Stimulated activated CD8-positive, alpha-beta memory T cell treated with anti-CD3 and anti-CD28 coated beads, Interleukin-12 subunit alpha, Interleukin-12 subunit beta, amount 100 ng/mL, for 24 hours (primary cell): ENCODE data around the gene SCAMP4.

Source experiments
- DNase-seq: peaks from one replicate; pipeline ENCODE4 v3.0.0-alpha.2; 2020; ENCODE audit errors: extremely low read depth

SCAMP4 gene

GRCh38 chr19:1957562-1958248, 52.5 kb downstream of the SCAMP4 start:
- DNase-seq, result no peak

DNA sequence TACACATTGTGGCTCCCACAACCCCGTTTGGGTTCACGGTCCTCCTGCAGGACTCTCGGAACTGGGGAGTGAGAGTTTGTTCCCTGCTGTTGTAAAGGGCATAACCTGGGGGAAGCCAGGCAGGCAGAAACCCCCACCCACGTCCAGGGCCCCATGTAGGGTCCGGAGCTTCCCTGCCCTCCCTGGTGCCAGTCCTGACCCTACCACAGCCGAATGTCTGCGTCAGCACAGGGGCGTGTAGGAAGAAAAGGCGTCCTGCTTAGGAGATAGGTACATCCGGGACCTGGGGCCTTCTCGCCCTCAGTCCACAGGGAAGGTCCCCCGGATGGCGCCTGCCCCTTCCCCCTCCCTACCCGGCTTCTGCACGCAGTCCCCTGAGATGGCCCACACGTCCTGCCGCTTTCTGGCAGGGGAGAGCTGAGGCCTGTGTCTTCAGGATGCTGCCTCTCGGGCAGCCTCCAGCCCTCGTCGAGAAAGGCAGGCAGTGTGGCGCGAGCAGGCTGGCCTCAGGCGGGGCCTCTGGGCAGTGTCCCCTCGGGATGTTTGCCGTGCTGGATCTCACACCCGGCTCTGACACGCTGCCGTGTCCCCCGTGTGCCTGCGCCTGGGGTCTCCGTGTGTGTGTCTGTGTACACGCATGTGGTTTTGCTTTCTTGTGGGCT, 54.9 kb downstream of the SCAMP4 start:
- no peak for DNase-seq

DNA sequence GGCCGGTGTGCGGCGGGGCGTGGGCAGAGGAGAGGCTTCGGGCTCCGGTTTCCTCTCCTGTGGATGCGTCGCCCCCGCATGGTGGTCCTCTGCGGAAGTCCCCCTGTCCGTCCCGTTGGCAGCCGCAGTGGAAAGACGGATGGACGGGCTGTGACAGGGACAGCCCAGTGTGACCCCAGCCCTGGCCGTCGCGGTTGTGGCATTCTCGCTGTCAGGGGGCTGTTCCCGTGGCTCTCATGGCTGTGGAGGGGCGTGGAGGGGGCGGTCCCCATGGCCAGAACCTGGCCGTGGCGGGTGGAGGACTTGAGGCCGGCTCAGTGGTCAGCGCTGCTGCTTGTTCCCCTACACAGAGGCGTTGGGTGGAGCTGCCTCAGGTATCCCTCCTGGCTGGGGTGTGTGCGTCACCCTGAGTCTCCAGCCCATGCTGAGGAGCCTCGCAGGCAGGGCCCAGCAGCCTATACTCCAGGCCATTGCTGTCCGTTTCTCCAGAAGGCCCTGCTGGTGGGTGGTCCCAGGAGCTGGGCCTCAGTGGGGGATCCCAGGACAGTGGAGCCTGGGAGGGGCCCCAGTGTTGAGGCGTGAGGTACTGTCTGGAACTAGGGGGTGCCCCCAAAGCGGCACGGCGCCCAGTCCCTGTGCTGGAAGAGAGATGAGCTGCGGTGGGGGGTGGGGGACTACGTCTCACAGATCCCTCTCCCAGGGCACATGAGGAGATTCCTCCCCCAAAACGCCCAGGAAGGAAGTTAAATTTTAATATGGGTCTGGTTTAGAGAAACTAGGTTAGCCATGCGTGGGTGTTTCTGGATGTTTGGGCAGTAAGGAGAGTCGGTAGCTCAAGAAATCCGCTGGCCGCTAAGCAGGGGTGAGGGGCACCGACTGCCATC, 56.0 kb downstream of the SCAMP4 start:
- no peak for DNase-seq

- DNase-seq, result no peak
Measured at GRCh38 chr19:1962674-1963073, 57.5 kb downstream of the SCAMP4 start.

DNA sequence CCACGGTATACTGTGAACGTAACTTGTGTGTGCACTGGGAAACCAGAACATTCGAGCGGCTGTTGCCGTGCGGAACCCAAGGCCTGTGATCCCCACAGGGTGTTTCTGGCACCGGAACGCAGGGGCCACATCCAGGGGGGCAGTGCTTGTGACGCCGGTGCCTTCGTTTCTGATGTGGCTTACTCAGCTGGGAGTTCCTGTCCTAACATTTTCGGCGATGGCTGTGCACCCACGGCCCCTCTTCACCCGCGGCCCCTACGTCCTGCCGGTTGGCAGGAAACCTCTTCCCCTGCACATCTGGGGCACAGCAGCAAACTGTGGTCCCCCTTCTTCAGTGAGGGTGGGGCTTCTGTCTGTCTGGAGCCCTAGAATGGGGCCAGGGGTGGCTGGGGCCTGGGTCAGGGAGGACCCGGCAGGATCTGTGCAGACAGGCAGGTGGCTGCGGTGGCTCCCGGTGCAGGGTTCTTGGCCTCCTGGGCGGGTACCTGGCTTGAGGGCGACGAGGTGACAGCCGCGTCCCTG, 61.9 kb downstream of the SCAMP4 start:
- no peak for DNase-seq

- no peak for DNase-seq
Measured at GRCh38 chr19:1968279-1969175, 63.3 kb downstream of the SCAMP4 start.

GRCh38 chr19:1969176-1970002, 64.2 kb downstream of the SCAMP4 start:
- DNase-seq, result no peak

DNA sequence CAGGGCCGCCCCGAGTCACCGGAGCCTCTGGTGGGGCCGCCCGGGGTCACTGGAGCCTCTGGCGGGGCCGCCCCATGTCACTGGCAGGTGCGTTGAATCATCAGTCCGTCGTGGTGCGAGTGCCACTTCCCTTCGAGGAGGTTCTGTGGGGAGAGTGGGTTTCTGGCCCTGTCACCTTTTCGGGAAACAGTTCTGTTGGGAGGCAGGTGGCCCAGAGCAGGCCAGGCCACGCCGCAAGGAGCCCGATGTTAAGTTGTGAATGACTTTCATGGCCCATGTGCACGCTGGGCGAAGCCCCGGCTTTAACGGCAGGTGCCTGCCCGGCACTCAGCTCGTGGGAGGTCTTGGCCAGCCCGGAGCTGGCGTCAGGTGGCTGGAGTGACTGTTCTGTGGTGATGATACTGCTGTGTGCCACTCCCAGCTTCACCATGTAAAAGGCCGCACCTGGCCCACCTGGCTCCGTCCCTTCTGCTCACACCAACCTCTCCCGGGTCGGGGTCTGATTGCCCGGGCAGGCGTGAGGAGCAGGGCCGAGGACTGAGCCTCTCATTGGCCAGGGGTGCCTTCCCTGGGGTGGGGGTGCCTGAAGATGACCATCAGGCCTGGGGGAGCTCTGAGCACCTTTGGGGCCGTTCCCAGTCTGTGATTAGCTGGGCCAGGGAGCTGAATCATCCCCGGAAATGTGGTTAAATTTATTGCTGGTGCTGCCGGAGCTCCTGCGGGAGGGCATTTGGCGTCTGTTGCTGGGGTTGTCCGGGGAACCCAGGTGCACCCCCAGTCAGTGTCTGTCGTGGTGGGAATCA, 65.0 kb downstream of the SCAMP4 start:
- DNase-seq, result no peak

GRCh38 chr19:1970806-1971502, 65.8 kb downstream of the SCAMP4 start:
- DNase-seq, result no peak

GRCh38 chr19:1974381-1975161, 69.4 kb downstream of the SCAMP4 start:
- no peak for DNase-seq

GRCh38 chr19:1975162-1975480, 69.9 kb downstream of the SCAMP4 start:
- no peak for DNase-seq
